Activated CD4-positive, alpha-beta memory T cell treated with anti-CD3 and anti-CD28 coated beads for 36 hours (primary cell): Measurements from ENCODE around the gene FAM149B1. TPM values are rescaled to one million over a fixed set of nuclear protein-coding genes. Genes with fewer than 3 reads are reported as not detected.
A peak's percentile ranks its signal among the peaks of the same experiment; 100 is the strongest.

Source experiments
- CTCF ChIA-PET: fragments of 350-600 bp; sonication (Branson Sonifier 250); formaldehyde crosslinking; loops from one replicate; lab custom pipeline; 2021; ENCODE audit warnings: antibody characterized with exemption, inconsistent platforms; lab: Charles Lee
- POLR2A ChIA-PET: fragments of 350-600 bp; sonication (Branson Sonifier 250); formaldehyde crosslinking; loops from one replicate; lab custom pipeline; 2021; ENCODE audit warnings: antibody characterized with exemption; lab: Charles Lee
- DNase-seq: peaks from one replicate; pipeline ENCODE4 v3.0.0-alpha.2; 2020
- H3K27ac Mint-ChIP-seq: one replicate; pipeline ENCODE4 v1.8.0; 2021; ENCODE audit warnings: mixed read lengths
- H3K27me3 Mint-ChIP-seq: one replicate; pipeline ENCODE4 v1.8.0; 2021; ENCODE audit warnings: mixed read lengths
- H3K36me3 Mint-ChIP-seq: one replicate; pipeline ENCODE4 v1.8.0; 2021; ENCODE audit warnings: mixed read lengths
- H3K4me1 Mint-ChIP-seq: one replicate; pipeline ENCODE4 v1.8.0; 2021; ENCODE audit warnings: low read depth, mixed read lengths
- H3K4me3 Mint-ChIP-seq: one replicate; pipeline ENCODE4 v1.8.0; 2021; ENCODE audit warnings: mild to moderate bottlenecking, mixed read lengths
- H3K9me3 Mint-ChIP-seq: one replicate; pipeline ENCODE4 v1.8.0; 2021; ENCODE audit warnings: mixed read lengths
- intact Hi-C: fragments of 100-400 bp; cut with micrococcal nuclease; formaldehyde crosslinking; loops from one replicate; pipeline ENCODE4 v1.15.1; 2023
- total RNA-seq, 2 experiments: library from RNA; stranded (reverse); gene quantifications; one replicate each; pipeline ENCODE4 v1.2.3, GENCODE V29; 2021

Gene FAM149B1
- total RNA-seq, 2 experiments from 2014 or later, result 12.8 to 14.6 TPM

DNA sequence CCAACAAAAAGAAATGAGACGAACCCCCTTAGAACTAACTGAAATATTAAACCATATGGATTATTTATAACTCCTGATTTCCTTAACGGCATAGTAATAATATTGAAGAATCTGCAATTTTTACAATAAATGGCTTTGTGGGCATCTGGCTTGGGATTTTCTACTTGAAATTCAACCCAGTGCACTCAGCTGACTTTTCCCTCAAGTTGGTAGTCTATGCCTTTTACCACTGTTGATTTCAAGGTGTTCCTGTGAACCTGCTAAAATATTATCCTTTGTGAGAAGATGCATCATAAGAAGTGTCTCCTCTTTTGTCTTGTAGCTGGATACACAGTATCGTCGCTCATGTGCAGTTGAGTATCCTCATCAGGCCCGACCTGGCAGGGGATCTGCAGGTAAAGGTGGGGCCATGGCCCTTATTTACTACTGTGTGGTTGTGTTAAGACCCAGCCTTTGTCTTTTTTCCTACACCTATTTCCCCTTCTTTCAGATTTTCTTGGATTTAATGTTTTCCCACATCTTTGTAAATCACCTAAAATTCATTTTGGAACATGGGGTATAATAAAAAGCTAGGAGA is 71.2 kb downstream of the FAM149B1 start:
- intact Hi-C loops, result no loop called here

DNA sequence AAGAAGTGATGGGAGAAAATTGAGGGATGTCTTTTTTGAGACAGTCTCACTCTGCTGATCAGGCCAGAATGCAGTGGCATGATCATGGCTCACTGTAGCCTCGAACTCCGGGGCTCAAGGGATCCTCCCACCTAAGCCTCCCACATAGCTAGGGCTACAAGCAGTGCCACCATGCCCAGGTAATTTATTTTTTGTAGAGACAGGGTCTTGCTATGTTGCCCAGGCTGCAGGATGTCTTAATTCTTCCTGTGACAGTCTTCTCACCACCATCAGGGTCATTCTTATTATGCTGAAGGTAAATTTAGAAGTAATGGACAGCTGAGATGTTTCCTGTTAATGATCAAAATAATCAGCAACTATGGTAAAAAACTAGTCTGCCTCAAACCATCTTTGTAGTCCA is 72.0 kb downstream of the FAM149B1 start:
- ChIA-PET CTCF (interaction anchor here (1.4 kb wide), 1 partner anchor 24 kb away, joined by 4 read pairs; no protein-coding TSS in a partner anchor), POLR2A (interaction anchor here (1.0 kb wide), 1 partner anchor 12 kb away, joined by 3 read pairs; the partner anchor contains the start of gene MRPS16)
- intact Hi-C loops, result no loop called here

More for the DNA sequence above, 71.2 kb downstream of the FAM149B1 start:
- no peak for DNase-seq
- H3K27ac Mint-ChIP-seq, result no peak overlapping the region
- H3K9me3 Mint-ChIP-seq, result no peaks in the 10 kb centered on the region
- H3K4me1 Mint-ChIP-seq, result peaks cover 10% of the 10 kb centered on the region
- H3K27me3 Mint-ChIP-seq, result no peaks in the 10 kb centered on the region
- peaks cover 46% of the 10 kb centered on the region for H3K36me3 Mint-ChIP-seq
- ChIA-PET POLR2A (interaction anchor here (1.0 to 1.3 kb wide), 2 partner anchors 8 to 13 kb away, joined by 3 to 4 read pairs; partner anchors contain the start of genes DNAJC9 and MRPS16), CTCF (interaction anchor here (1.2 to 1.8 kb wide), 3 partner anchors 8 to 25 kb away, joined by 3 to 5 read pairs (median 4); partner anchors contain the start of gene DNAJC9)
- no peak overlapping the region for H3K4me3 Mint-ChIP-seq

DNA sequence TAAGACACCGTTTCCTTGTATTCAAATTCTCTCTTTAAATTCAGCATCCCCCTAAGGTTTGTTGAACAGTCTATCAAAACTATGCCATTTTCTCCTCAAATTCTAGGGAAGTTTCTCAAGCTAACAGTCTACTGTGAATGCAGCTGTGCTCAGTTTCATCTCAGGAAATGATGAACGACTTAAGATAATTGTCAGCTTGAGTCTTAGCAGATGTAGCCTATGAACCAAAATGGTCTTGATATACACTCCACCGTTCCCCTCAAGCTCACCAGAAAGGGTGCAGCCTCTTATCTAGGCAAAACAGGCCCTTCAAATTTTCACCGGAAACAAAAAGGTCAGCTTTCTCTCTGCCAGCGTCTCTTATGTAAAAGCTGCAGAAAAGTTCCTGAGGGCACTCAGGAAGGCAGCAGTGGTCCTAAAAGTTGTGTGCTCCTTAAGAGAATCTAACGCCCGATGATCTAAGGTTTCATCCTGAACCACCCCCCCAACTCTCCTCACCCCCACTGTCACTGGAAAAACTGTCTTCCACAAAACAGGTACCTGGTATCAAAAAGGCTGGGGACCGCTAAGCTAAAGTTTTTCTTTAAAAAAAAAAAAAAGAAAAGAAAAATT is 77.1 kb downstream of the FAM149B1 start:
- no peak for DNase-seq
- Mint-ChIP-seq H3K27me3 (no peaks in the 10 kb centered on the region), H3K4me1 (peaks cover 50% of the 10 kb centered on the region), H3K4me3 (peak overlapping the region; percentile 99), H3K9me3 (no peaks in the 10 kb centered on the region), H3K27ac (peak overlapping the region; percentile 68), H3K36me3 (peaks cover 75% of the 10 kb centered on the region)
- ChIA-PET POLR2A (interaction anchor here (0.6 kb wide), 1 partner anchor 781 kb away, joined by 5 read pairs; no protein-coding TSS in a partner anchor), CTCF (interaction anchor here (0.6 to 1.9 kb wide), 2 partner anchors 10 to 379 kb away, joined by 4 to 6 read pairs; no protein-coding TSS in a partner anchor)
- intact Hi-C loops, result loop anchor here (1.0 kb wide), 1 partner anchor 7 kb away; the partner anchor contains the start of gene MRPS16

More for the DNA sequence above, 72.0 kb downstream of the FAM149B1 start:
- no peak for DNase-seq
- Mint-ChIP-seq H3K9me3 (no peaks in the 10 kb centered on the region), H3K27ac (no peak overlapping the region), H3K4me1 (peaks cover 18% of the 10 kb centered on the region), H3K36me3 (peaks cover 48% of the 10 kb centered on the region), H3K27me3 (no peaks in the 10 kb centered on the region), H3K4me3 (no peak overlapping the region)

DNA sequence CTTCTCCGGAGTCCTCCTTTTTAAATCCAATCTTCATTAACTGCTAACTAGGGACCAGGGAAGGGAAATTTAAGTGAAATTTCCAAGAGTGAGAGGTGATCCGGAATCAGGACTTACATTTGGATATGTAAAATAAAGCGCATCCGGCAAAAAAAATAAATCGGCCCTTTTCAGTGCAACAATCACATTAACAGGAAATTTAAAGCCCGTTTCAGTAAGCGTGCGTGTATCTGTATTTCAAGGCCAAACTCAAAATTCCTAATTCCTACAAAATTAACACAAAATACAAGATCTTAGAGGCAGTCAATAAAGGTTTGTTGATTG is 78.4 kb downstream of the FAM149B1 start:
- Mint-ChIP-seq H3K4me3 (peak overlapping the region; percentile 99), H3K36me3 (peaks cover 78% of the 10 kb centered on the region), H3K27me3 (no peaks in the 10 kb centered on the region), H3K4me1 (peaks cover 61% of the 10 kb centered on the region), H3K9me3 (no peaks in the 10 kb centered on the region), H3K27ac (peak overlapping the region; percentile 94)
- intact Hi-C loops, result loop anchor here (2.0 kb wide), 1 partner anchor 167 kb away; no protein-coding TSS in a partner anchor
- DNase-seq, result no peak
- ChIA-PET POLR2A (interaction anchor here (0.6 to 1.8 kb wide), 11 partner anchors 9 to 497 kb away, joined by 3 to 11 read pairs (median 5); partner anchors contain the start of genes ANXA7, CFAP70 and PPP3CB), CTCF (interaction anchor here (1.3 to 1.9 kb wide), 5 partner anchors 8 to 77 kb away, joined by 3 to 7 read pairs (median 5); no protein-coding TSS in a partner anchor)

DNA sequence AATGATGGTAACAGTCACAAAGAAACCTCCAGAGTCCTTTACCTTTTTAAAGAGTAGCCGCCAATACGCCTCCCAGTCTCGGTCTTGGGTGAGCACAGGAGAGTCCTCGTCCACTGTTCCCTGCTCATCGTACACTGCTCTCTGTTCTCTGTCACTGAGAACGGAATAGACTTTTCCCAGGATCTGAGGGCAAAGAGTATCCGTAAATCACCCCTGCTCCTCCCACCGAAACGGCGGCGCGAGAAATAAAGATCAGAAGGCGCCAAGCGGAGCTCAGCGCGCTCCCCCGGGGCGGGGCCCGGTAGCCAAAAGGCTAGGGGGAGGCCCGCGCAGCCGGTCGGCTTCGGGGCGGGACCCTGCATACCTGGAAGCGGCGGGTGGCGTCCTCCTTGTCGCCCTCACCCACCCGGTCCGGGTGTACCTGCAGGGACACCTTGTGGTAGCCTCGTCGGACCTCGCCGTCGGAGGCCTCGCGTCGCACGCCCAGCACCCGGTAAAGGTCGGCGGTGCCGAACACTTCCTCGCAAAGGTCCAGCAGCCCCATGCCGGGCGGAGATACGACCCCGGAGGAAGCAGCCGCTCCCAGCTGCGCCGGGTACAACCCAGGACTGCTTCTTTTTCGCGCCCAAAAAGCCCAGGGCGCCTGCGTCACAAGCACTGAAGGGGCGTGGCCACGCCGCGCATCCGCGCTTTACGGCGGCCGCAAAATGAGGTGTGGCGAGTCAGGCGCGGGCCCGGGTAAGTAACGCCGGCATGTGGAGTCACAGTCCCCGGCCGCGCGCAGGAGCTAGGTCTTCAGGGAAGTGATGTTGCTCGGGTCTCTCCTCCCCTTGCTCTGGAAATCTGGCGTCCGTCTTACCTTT is 79.0 kb downstream of the FAM149B1 start, which contains the start of gene DNAJC9:
Gene DNAJC9, minus strand, starts transcription at position 610 of the 863 bp plus-strand sequence. Its CDS starts 66 bp downstream, at position 544.
- H3K27ac Mint-ChIP-seq, result peak within 1 kb of the TSS; percentile 94
- H3K27me3 Mint-ChIP-seq, result no peaks in the 10 kb centered on the region
- no peaks in the 10 kb centered on the region for H3K9me3 Mint-ChIP-seq
- ChIA-PET POLR2A (interaction anchor here (0.6 to 1.8 kb wide), 18 partner anchors 8 to 753 kb away, joined by 3 to 11 read pairs (median 4); partner anchors contain the start of genes ANXA7, CFAP70 and PPP3CB), CTCF (interaction anchor here (0.9 to 1.7 kb wide), 7 partner anchors 9 to 168 kb away, joined by 3 to 7 read pairs (median 3); no protein-coding TSS in a partner anchor)
- H3K4me3 Mint-ChIP-seq, result peak within 1 kb of the TSS; percentile 99
- intact Hi-C loops, result loop anchor here (1.0 to 2.0 kb wide), 5 partner anchors 79 to 379 kb away; partner anchors contain the start of genes ECD, FAM149B1, P4HA1 and PPP3CB
- H3K36me3 Mint-ChIP-seq, result peaks cover 79% of the 10 kb centered on the region
- peaks cover 61% of the 10 kb centered on the region for H3K4me1 Mint-ChIP-seq
- peak; percentile 99 for DNase-seq

DNA sequence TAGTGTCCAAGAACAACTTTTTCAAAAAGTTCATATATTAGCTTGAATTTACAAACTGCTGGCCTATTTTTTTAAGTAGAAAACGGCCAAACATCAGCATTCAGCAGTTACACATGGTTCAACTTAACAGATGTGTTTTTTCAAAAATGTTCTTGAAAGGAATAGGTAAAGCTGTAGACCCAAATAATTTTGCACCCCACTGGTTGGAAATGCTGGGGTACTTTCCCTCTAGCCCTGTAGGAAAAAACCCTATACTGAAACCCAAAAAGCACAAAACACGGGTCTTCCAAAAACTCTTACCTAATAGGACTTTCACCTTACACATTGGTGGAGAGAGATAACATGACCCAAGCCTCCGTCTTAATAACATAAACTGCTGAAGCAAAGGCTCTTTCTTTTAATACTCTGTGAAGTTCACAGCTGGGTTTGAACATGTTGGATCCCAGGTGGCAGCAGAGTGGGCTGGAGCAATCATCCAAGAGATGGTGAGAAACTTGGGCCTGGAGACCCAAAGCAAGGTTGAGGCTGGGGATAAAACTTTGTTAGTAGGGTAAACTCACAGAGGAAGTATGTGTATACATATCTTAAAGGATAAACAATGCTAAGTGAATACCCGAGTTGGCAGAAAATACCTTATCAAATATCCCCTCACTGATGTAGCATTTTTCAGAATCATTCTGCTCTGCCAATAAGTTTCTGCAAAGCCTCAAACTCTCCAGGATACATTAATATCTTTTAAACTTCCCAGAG is 79.8 kb downstream of the FAM149B1 start:
- CTCF ChIA-PET, result interaction anchor here (0.9 to 1.7 kb wide), 6 partner anchors 10 to 167 kb away, joined by 3 to 7 read pairs (median 3); no protein-coding TSS in a partner anchor
- H3K36me3 Mint-ChIP-seq, result peaks cover 81% of the 10 kb centered on the region
- H3K4me3 Mint-ChIP-seq, result peak overlapping the region; percentile 99
- no peaks in the 10 kb centered on the region for H3K9me3 Mint-ChIP-seq
- peaks cover 63% of the 10 kb centered on the region for H3K4me1 Mint-ChIP-seq
- no peaks in the 10 kb centered on the region for H3K27me3 Mint-ChIP-seq
- POLR2A ChIA-PET, result interaction anchor here (0.7 to 1.8 kb wide), 11 partner anchors 9 to 396 kb away, joined by 3 to 11 read pairs (median 4); partner anchors contain the start of genes ANXA7, CFAP70 and PPP3CB
- no peak for DNase-seq
- peak overlapping the region; percentile 94 for H3K27ac Mint-ChIP-seq
- intact Hi-C loops, result loop anchor here (1.0 to 2.0 kb wide), 5 partner anchors 79 to 379 kb away; partner anchors contain the start of genes ECD, FAM149B1, P4HA1 and PPP3CB

DNA sequence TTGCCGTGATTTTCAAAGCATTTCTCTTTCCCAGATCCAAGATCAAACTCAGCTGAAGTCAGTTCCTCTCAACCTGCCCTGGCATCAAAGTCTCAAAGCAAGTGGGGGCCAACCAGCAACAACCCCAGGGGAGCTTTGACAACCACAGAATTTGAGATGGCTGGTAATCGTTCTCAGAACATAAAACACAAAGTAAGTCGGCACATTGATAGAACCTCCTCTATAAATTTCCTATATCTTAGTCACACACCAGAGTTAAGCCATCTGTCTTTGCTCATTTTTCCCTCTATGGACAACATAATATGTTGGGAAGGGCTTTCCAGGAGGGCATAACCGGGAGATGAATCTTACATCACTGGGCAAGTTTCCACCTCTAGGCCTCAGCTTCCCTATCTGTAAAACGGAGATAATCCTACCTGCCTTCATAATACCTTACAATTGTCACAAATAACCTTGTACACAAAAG is 80.4 kb downstream of the FAM149B1 start:
- H3K27ac Mint-ChIP-seq, result peak overlapping the region; percentile 94
- no peaks in the 10 kb centered on the region for H3K27me3 Mint-ChIP-seq
- no peaks in the 10 kb centered on the region for H3K9me3 Mint-ChIP-seq
- intact Hi-C loops, result no loop called here
- peak overlapping the region; percentile 99 for H3K4me3 Mint-ChIP-seq
- H3K4me1 Mint-ChIP-seq, result peaks cover 63% of the 10 kb centered on the region
- H3K36me3 Mint-ChIP-seq, result peaks cover 76% of the 10 kb centered on the region
- CTCF ChIA-PET, result no interaction called here
- POLR2A ChIA-PET, result no interaction called here
- DNase-seq, result no peak

DNA sequence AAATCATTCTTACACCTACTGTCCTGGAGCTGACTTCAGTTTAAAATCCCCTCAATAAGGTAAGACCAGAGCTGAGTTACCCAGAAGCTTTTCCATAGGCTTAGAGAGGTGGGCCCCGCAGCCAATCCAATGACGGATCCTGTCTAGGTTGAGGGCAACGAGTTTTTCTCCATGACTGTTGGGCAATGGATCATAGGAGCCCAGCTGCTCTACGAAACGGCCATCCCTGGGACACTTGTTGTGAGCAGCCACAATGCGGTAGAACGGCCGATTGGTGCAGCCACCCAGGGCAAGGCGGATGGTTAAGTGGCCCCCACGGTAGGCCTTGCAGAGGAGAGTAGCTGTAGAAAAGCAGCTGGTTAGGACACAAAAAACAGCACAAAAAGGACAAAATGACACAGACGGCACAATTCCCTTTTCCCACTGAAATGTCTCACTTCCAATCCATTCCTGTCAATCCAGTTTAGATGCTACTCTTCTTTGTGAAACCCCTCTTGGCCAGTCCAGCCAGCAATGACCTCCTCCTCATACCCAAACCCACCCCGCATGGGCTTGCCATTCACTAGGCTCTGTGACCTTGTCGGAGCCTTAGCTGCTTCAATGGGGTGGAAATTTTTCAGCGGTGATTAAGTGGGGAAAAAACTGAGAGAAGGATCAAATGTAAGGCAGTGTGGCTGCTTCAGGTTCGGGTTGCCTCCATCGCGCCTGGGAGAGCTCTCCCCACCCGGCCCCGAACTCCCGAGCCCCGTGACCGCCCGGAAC is 83.9 kb downstream of the FAM149B1 start:
- peaks cover 42% of the 10 kb centered on the region for H3K4me1 Mint-ChIP-seq
- no peaks in the 10 kb centered on the region for H3K27me3 Mint-ChIP-seq
- H3K36me3 Mint-ChIP-seq, result peaks cover 43% of the 10 kb centered on the region
- ChIA-PET CTCF (interaction anchor here (1.0 to 2.5 kb wide), 2 partner anchors 15 to 392 kb away, joined by 3 to 12 read pairs; no protein-coding TSS in a partner anchor), POLR2A (interaction anchor here (0.7 to 1.2 kb wide), 8 partner anchors 11 to 243 kb away, joined by 3 to 6 read pairs (median 3); partner anchors contain the start of genes CFAP70 and P4HA1)
- H3K4me3 Mint-ChIP-seq, result peak overlapping the region; percentile 97
- no peaks in the 10 kb centered on the region for H3K9me3 Mint-ChIP-seq
- intact Hi-C loops, result loop anchor here (1.0 to 2.0 kb wide), 3 partner anchors 8 to 244 kb away; partner anchors contain the start of genes CFAP70 and PPP3CB
- DNase-seq, result peak; percentile 41
- H3K27ac Mint-ChIP-seq, result peak overlapping the region; percentile 98

DNA sequence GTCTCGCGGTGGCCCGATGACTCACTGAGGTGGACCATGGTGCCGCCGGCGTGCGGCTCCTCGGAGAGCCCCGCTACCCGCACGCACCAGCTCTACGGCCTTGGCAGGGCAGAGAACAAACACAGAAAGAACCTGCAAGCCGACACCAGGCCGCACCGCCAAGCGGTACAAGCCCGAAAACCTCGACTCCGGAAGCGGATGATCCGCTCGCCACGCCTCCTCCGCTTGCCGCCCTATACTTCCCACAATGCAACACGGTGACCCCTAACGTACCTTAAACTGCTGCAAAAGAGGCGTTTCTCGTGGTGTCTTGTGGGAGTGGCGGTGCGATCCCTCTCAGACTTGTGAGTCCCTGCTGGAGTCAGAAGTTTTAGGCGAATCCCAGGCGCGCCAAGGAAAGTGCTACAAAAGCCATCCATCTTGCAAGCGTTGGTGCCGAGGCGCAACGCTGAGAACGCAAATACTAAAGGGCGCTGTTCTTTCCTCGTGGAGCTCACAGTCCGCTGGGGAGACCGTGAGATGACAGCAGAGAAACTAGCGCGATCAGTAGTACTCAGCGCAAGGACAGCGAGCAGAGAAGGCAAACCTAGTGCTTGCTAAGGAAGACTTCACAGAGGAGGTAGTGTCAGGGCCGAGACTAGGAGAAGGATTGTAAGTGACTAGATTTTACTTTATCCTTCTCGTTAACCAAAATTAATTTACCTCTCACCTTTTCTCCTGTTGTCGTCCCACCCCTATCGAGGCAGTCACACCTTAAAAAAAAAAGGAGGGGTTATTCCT is 84.7 kb downstream of the FAM149B1 start, which contains the start of gene MRPS16:
Gene MRPS16, minus strand, starts transcription at position 200 of the 780 bp plus-strand sequence. Its CDS starts 162 bp downstream, at position 38.
- Mint-ChIP-seq H3K4me1 (peaks cover 38% of the 10 kb centered on the region), H3K27ac (peak within 1 kb of the TSS; percentile 98), H3K27me3 (no peaks in the 10 kb centered on the region), H3K4me3 (peak within 1 kb of the TSS; percentile 97), H3K9me3 (no peaks in the 10 kb centered on the region), H3K36me3 (peaks cover 39% of the 10 kb centered on the region)
- peak; percentile 96 for DNase-seq
- POLR2A ChIA-PET, result interaction anchor here (0.5 to 1.6 kb wide), 11 partner anchors 10 to 1004 kb away, joined by 3 to 6 read pairs (median 4); partner anchors contain the start of genes CFAP70 and P4HA1
- CTCF ChIA-PET, result interaction anchor here (1.0 to 2.5 kb wide), 3 partner anchors 11 to 391 kb away, joined by 3 to 12 read pairs (median 6); no protein-coding TSS in a partner anchor
- intact Hi-C loops, result loop anchor here (1.0 to 2.0 kb wide), 3 partner anchors 8 to 244 kb away; partner anchors contain the start of genes CFAP70 and PPP3CB
